Measurements from ENCODE around the gene EPHA6.

EPHA6 gene

GRCh38 chr3:97689962-97690361 is 875.6 kb downstream of the EPHA6 start:
- DNase-seq, result no peak
- H3K36me3 ChIP-seq (ENCODE audit: control insufficient read depth, insufficient read depth, low read length), result no peaks in the 10 kb centered on the region
- no peaks in the 10 kb centered on the region for H3K27me3 ChIP-seq (replicated peaks; ENCODE audit: control insufficient read depth, insufficient read depth, low read length, poor library complexity, severe bottlenecking)
- no peak overlapping the region for H3K4me3 ChIP-seq (ENCODE audit: insufficient read depth, low read depth, low read length, poor library complexity, severe bottlenecking)
- no peaks in the 10 kb centered on the region for H3K4me1 ChIP-seq (ENCODE audit: control insufficient read depth, insufficient read depth, low read length, poor library complexity, severe bottlenecking)
- no peak overlapping the region for H3K27ac ChIP-seq (ENCODE audit: insufficient read depth, low read length, poor library complexity, severe bottlenecking)
- H3K9me3 ChIP-seq (ENCODE audit: control insufficient read depth, low read length), result no peaks in the 10 kb centered on the region

- DNase-seq, result no peak
- Histone ChIP-seq H3K4me3 (ENCODE audit: insufficient read depth, low read depth, low read length, poor library complexity, severe bottlenecking) (no peak overlapping the region), H3K27ac (ENCODE audit: insufficient read depth, low read length, poor library complexity, severe bottlenecking) (no peak overlapping the region), H3K9me3 (ENCODE audit: control insufficient read depth, low read length) (no peaks in the 10 kb centered on the region), H3K4me1 (ENCODE audit: control insufficient read depth, insufficient read depth, low read length, poor library complexity, severe bottlenecking) (no peaks in the 10 kb centered on the region), H3K27me3 (replicated peaks; ENCODE audit: control insufficient read depth, insufficient read depth, low read length, poor library complexity, severe bottlenecking) (no peaks in the 10 kb centered on the region), H3K36me3 (ENCODE audit: control insufficient read depth, insufficient read depth, low read length) (no peaks in the 10 kb centered on the region)
These were observed 877.0 kb downstream of the EPHA6 start for GRCh38 chr3:97691354-97691753.

- H3K36me3 ChIP-seq (ENCODE audit: control insufficient read depth, insufficient read depth, low read length), result no peaks in the 10 kb centered on the region
- H3K4me3 ChIP-seq (ENCODE audit: insufficient read depth, low read depth, low read length, poor library complexity, severe bottlenecking), result no peak overlapping the region
- H3K9me3 ChIP-seq (ENCODE audit: control insufficient read depth, low read length), result no peaks in the 10 kb centered on the region
- no peaks in the 10 kb centered on the region for H3K4me1 ChIP-seq (ENCODE audit: control insufficient read depth, insufficient read depth, low read length, poor library complexity, severe bottlenecking)
- H3K27me3 ChIP-seq (replicated peaks; ENCODE audit: control insufficient read depth, insufficient read depth, low read length, poor library complexity, severe bottlenecking), result no peaks in the 10 kb centered on the region
- no peak overlapping the region for H3K27ac ChIP-seq (ENCODE audit: insufficient read depth, low read length, poor library complexity, severe bottlenecking)
- no peak for DNase-seq
These were observed 878.0 kb downstream of the EPHA6 start for GRCh38 chr3:97692389-97692788.

GRCh38 chr3:97692831-97693230 is 878.4 kb downstream of the EPHA6 start:
- Histone ChIP-seq H3K4me1 (ENCODE audit: control insufficient read depth, insufficient read depth, low read length, poor library complexity, severe bottlenecking) (no peaks in the 10 kb centered on the region), H3K27me3 (replicated peaks; ENCODE audit: control insufficient read depth, insufficient read depth, low read length, poor library complexity, severe bottlenecking) (no peaks in the 10 kb centered on the region), H3K36me3 (ENCODE audit: control insufficient read depth, insufficient read depth, low read length) (no peaks in the 10 kb centered on the region), H3K4me3 (ENCODE audit: insufficient read depth, low read depth, low read length, poor library complexity, severe bottlenecking) (no peak overlapping the region), H3K9me3 (ENCODE audit: control insufficient read depth, low read length) (no peaks in the 10 kb centered on the region), H3K27ac (ENCODE audit: insufficient read depth, low read length, poor library complexity, severe bottlenecking) (no peak overlapping the region)
- DNase-seq, result no peak

- Histone ChIP-seq H3K36me3 (ENCODE audit: control insufficient read depth, insufficient read depth, low read length) (no peaks in the 10 kb centered on the region), H3K27ac (ENCODE audit: insufficient read depth, low read length, poor library complexity, severe bottlenecking) (no peak overlapping the region), H3K9me3 (ENCODE audit: control insufficient read depth, low read length) (no peaks in the 10 kb centered on the region), H3K4me3 (ENCODE audit: insufficient read depth, low read depth, low read length, poor library complexity, severe bottlenecking) (no peak overlapping the region), H3K27me3 (replicated peaks; ENCODE audit: control insufficient read depth, insufficient read depth, low read length, poor library complexity, severe bottlenecking) (no peaks in the 10 kb centered on the region), H3K4me1 (ENCODE audit: control insufficient read depth, insufficient read depth, low read length, poor library complexity, severe bottlenecking) (no peaks in the 10 kb centered on the region)
- DNase-seq, result no peak
These were observed 880.5 kb downstream of the EPHA6 start for GRCh38 chr3:97694876-97695275.

- no peaks in the 10 kb centered on the region for H3K4me1 ChIP-seq (ENCODE audit: control insufficient read depth, insufficient read depth, low read length, poor library complexity, severe bottlenecking)
- no peak overlapping the region for H3K27ac ChIP-seq (ENCODE audit: insufficient read depth, low read length, poor library complexity, severe bottlenecking)
- H3K36me3 ChIP-seq (ENCODE audit: control insufficient read depth, insufficient read depth, low read length), result no peaks in the 10 kb centered on the region
- no peaks in the 10 kb centered on the region for H3K9me3 ChIP-seq (ENCODE audit: control insufficient read depth, low read length)
- H3K27me3 ChIP-seq (replicated peaks; ENCODE audit: control insufficient read depth, insufficient read depth, low read length, poor library complexity, severe bottlenecking), result no peaks in the 10 kb centered on the region
- no peak for DNase-seq
- no peak overlapping the region for H3K4me3 ChIP-seq (ENCODE audit: insufficient read depth, low read depth, low read length, poor library complexity, severe bottlenecking)
These were observed 884.3 kb downstream of the EPHA6 start for GRCh38 chr3:97698691-97699090.

- no peaks in the 10 kb centered on the region for H3K27me3 ChIP-seq (replicated peaks; ENCODE audit: control insufficient read depth, insufficient read depth, low read length, poor library complexity, severe bottlenecking)
- H3K9me3 ChIP-seq (ENCODE audit: control insufficient read depth, low read length), result no peaks in the 10 kb centered on the region
- H3K27ac ChIP-seq (ENCODE audit: insufficient read depth, low read length, poor library complexity, severe bottlenecking), result no peak overlapping the region
- H3K36me3 ChIP-seq (ENCODE audit: control insufficient read depth, insufficient read depth, low read length), result no peaks in the 10 kb centered on the region
- H3K4me3 ChIP-seq (ENCODE audit: insufficient read depth, low read depth, low read length, poor library complexity, severe bottlenecking), result no peak overlapping the region
- DNase-seq, result no peak
- no peaks in the 10 kb centered on the region for H3K4me1 ChIP-seq (ENCODE audit: control insufficient read depth, insufficient read depth, low read length, poor library complexity, severe bottlenecking)
These were observed 885.5 kb downstream of the EPHA6 start for GRCh38 chr3:97699889-97700288.

GRCh38 chr3:97705764-97706163 is 891.4 kb downstream of the EPHA6 start:
- H3K4me1 ChIP-seq (ENCODE audit: control insufficient read depth, insufficient read depth, low read length, poor library complexity, severe bottlenecking), result no peaks in the 10 kb centered on the region
- DNase-seq, result no peak
- no peaks in the 10 kb centered on the region for H3K9me3 ChIP-seq (ENCODE audit: control insufficient read depth, low read length)
- H3K27me3 ChIP-seq (replicated peaks; ENCODE audit: control insufficient read depth, insufficient read depth, low read length, poor library complexity, severe bottlenecking), result no peaks in the 10 kb centered on the region
- H3K27ac ChIP-seq (ENCODE audit: insufficient read depth, low read length, poor library complexity, severe bottlenecking), result no peak overlapping the region
- H3K36me3 ChIP-seq (ENCODE audit: control insufficient read depth, insufficient read depth, low read length), result no peaks in the 10 kb centered on the region
- H3K4me3 ChIP-seq (ENCODE audit: insufficient read depth, low read depth, low read length, poor library complexity, severe bottlenecking), result no peak overlapping the region

GRCh38 chr3:97706226-97706625 is 891.8 kb downstream of the EPHA6 start:
- H3K27ac ChIP-seq (ENCODE audit: insufficient read depth, low read length, poor library complexity, severe bottlenecking), result no peak overlapping the region
- H3K36me3 ChIP-seq (ENCODE audit: control insufficient read depth, insufficient read depth, low read length), result no peaks in the 10 kb centered on the region
- H3K4me1 ChIP-seq (ENCODE audit: control insufficient read depth, insufficient read depth, low read length, poor library complexity, severe bottlenecking), result no peaks in the 10 kb centered on the region
- H3K27me3 ChIP-seq (replicated peaks; ENCODE audit: control insufficient read depth, insufficient read depth, low read length, poor library complexity, severe bottlenecking), result no peaks in the 10 kb centered on the region
- H3K4me3 ChIP-seq (ENCODE audit: insufficient read depth, low read depth, low read length, poor library complexity, severe bottlenecking), result no peak overlapping the region
- no peaks in the 10 kb centered on the region for H3K9me3 ChIP-seq (ENCODE audit: control insufficient read depth, low read length)
- no peak for DNase-seq

GRCh38 chr3:97711654-97712053 is 897.3 kb downstream of the EPHA6 start:
- no peaks in the 10 kb centered on the region for H3K4me1 ChIP-seq (ENCODE audit: control insufficient read depth, insufficient read depth, low read length, poor library complexity, severe bottlenecking)
- no peaks in the 10 kb centered on the region for H3K36me3 ChIP-seq (ENCODE audit: control insufficient read depth, insufficient read depth, low read length)
- DNase-seq, result no peak
- H3K27ac ChIP-seq (ENCODE audit: insufficient read depth, low read length, poor library complexity, severe bottlenecking), result no peak overlapping the region
- H3K9me3 ChIP-seq (ENCODE audit: control insufficient read depth, low read length), result no peaks in the 10 kb centered on the region
- no peak overlapping the region for H3K4me3 ChIP-seq (ENCODE audit: insufficient read depth, low read depth, low read length, poor library complexity, severe bottlenecking)
- H3K27me3 ChIP-seq (replicated peaks; ENCODE audit: control insufficient read depth, insufficient read depth, low read length, poor library complexity, severe bottlenecking), result no peaks in the 10 kb centered on the region

- DNase-seq, result no peak
- Histone ChIP-seq H3K27ac (ENCODE audit: insufficient read depth, low read length, poor library complexity, severe bottlenecking) (no peak overlapping the region), H3K4me1 (ENCODE audit: control insufficient read depth, insufficient read depth, low read length, poor library complexity, severe bottlenecking) (no peaks in the 10 kb centered on the region), H3K9me3 (ENCODE audit: control insufficient read depth, low read length) (no peaks in the 10 kb centered on the region), H3K4me3 (ENCODE audit: insufficient read depth, low read depth, low read length, poor library complexity, severe bottlenecking) (no peak overlapping the region), H3K27me3 (replicated peaks; ENCODE audit: control insufficient read depth, insufficient read depth, low read length, poor library complexity, severe bottlenecking) (no peaks in the 10 kb centered on the region), H3K36me3 (ENCODE audit: control insufficient read depth, insufficient read depth, low read length) (no peaks in the 10 kb centered on the region)
These were observed 898.5 kb downstream of the EPHA6 start for GRCh38 chr3:97712919-97713318.

Data from effector memory CD4-positive, alpha-beta T cell (primary cell).